ENCODE data around the gene ARHGAP5.

The ARHGAP5 gene

DNA sequence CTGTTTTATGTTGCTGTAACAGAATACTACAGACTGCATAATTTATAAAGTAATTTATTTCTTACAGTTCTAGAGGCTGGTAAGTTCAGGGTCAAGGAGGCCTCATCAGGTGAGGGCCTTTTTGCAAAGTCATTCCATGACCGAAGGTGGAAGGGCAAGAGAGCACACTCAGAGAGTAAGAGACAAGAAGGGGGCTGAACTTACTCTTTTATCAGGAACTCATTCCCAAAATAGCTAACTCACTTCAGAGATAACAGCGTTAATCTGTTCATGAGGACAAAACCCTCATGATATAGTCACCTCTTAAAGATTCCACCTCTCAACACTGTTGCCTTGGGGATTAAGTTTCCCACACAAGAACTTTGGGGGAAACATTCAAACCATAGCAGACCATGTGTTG is 73.3 kb downstream of the ARHGAP5 start:
- TF ChIP-seq ZNF274 (IDR thresholded peaks at IDR 0.05; ENCODE audit: low read depth, low read length) = no peak
- H3K4me3 ChIP-seq (ENCODE audit: low read length) = no peak overlapping the region

DNA sequence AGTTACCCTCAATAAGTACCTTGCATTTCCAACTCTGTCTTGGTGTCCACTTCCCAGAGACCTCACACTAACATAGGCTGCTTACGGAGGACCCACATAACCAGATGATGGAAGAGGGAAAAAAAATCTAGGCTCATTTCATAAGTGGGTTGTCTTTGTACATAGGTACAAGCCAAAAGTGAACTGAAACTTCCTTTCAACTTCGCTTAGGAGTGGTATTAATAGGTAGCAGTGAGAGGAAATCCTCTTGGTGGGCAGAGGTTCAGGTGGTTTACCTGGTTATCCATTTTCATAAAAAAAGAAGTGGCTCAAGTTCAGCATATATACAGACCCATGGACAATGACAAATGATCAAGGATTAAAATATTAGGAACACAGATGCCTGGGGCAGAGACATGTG is 88.9 kb downstream of the ARHGAP5 start:
- no peak for TF ChIP-seq ZNF274 (IDR thresholded peaks at IDR 0.05; ENCODE audit: low read depth, low read length)
- H3K4me3 ChIP-seq (ENCODE audit: low read length) = no peak overlapping the region

DNA sequence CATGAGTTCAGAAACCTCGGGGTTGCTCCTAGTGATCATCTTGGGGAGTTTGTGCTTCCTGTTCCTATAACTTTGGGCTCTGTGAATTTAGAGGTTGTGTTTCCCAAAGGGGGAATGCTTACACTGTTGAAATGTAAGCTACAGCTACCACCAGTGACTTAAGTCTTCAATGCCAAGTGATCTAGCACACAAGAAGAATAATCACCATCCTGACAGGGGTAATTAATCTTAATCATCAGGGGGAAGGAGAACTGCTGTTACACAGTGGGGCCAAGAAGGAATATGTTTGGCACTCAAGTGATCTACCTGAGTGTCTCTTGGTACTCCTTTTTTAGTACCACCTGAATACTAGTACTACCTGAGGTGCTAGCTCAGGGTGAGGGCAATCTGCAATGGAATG is 89.8 kb downstream of the ARHGAP5 start:
- no peak overlapping the region for H3K4me3 ChIP-seq (ENCODE audit: low read length)
- no peak for TF ChIP-seq ZNF274 (IDR thresholded peaks at IDR 0.05; ENCODE audit: low read depth, low read length)

DNA sequence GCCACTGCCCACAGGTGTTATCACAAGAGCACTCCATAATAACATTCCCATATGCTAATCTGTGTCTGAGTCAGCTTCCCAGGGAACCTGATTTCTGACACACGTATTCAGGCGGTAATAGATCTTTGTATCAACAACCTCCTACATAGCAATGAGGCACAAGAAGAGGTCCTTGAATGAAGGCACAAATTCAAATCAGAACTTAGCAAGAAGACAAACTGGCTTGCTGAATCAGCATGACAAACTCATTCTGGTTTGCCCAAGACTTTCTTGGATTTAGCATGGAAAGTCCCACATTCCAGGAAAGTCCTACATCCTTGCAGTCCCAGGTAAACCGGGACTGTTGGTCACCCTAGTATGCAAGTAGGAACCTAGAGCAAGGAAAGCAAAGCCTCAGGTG is 90.8 kb downstream of the ARHGAP5 start:
- no peak overlapping the region for H3K4me3 ChIP-seq (ENCODE audit: low read length)
- TF ChIP-seq ZNF274 (IDR thresholded peaks at IDR 0.05; ENCODE audit: low read depth, low read length) = no peak

DNA sequence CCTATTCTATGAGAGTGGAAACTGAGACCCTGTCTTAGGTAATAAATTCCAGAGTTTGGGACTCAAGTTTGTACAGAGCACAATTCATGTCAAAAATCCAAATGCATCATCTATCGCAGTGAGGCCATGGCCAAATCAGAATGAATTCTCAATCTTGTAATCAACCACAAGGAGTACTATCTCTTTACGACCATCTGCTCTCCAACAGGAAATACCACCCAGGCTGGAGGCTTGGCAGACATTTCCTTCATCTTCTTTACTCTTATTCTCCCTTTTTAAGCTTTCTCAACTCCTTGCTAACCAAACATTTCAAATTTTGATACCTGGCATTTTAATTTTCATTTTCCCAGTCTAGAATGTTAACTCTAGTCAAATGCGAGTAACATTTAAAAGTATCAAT is 92.1 kb downstream of the ARHGAP5 start:
- no peak overlapping the region for H3K4me3 ChIP-seq (ENCODE audit: low read length)

DNA sequence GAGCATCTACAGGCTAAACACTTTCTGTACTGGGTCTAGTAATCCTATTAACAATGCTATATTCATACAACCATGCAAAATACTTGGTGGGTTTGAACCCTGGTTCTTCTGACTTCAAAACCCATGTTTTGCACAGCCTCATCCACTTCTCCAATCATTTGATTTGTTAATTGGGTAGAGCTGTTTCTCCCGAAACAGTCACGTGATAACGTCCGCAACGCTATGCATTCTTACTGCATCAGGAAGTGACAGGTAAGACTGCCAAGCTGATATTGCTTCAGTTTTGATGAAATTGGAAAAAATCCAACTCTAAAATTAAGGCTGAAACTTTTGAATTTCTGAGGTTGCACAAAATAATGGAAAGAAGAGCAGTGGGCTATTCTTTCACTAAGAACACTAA is 94.4 kb downstream of the ARHGAP5 start:
- no peak for TF ChIP-seq ZNF274 (IDR thresholded peaks at IDR 0.05; ENCODE audit: low read depth, low read length)
- no peak overlapping the region for H3K4me3 ChIP-seq (ENCODE audit: low read length)

More for the DNA sequence above, 92.1 kb downstream of the ARHGAP5 start:
- TF ChIP-seq ZNF274 (IDR thresholded peaks at IDR 0.05; ENCODE audit: low read depth, low read length) = no peak

DNA sequence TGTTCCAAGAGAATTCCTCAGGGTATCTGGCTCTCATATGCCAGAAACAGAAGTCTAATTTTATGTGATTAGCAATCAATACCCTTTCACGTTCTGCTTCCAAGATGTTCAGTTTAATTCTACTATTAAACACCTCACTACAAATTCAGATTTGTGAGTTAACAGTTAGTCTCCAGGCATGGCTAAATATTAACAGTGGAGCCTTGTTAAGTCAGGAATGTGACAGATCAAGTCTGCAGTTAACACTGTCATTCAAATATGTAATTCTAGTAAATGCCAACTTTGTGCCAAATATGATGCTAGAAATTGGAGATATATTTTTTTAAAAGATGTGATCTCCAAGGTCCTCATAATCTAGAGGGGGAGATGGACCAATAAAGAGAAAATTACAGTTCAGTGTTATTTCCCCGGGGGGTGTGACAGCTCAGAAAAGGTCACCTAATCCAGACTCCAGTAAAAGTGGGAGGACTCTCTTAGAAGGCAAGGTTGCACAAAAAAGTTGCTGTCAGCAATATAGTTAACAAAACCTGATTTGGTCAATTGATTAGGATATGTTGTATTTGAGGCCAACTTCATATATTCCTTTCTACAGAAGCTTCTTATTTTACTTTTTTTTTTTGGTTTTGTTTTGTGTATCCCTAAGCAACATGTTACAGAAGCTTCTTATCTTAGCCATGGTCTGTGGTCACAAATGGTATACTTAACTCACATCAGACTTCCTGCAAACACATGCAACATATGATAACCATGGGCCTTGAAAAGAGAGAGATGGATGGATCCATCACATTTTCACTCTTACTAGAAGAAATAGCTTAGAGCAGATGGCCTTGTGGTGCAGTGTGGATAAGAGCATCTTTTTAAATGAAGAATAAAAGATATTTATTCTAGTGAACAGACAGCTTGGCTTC is 106.3 kb downstream of the ARHGAP5 start:
- TF ChIP-seq ZNF274 (IDR thresholded peaks at IDR 0.05; ENCODE audit: low read depth, low read length) = no peak

DNA sequence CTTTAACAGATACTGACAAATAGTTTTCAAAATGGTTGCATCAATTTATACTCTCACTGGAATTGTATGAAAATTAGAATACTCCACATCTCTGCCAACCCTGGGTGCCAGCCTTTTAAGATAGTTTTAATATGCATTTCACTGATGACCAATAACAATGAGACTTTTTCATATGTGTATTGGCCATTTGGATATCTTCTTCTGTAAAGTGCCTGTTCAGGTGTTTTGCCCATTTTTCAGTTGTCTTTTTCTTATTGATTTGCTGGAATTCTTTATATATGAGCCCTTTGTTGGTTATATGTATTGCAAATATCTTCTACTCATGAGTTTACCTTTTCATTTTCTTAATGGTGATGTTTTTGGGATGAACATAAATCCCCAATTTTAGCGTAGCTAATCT is 108.0 kb downstream of the ARHGAP5 start:
- TF ChIP-seq ZNF274 (IDR thresholded peaks at IDR 0.05; ENCODE audit: low read depth, low read length) = no peak
- no peak overlapping the region for H3K4me3 ChIP-seq (ENCODE audit: low read length)

More for the DNA sequence above, 106.3 kb downstream of the ARHGAP5 start:
- H3K4me3 ChIP-seq (ENCODE audit: low read length) = no peak overlapping the region

DNA sequence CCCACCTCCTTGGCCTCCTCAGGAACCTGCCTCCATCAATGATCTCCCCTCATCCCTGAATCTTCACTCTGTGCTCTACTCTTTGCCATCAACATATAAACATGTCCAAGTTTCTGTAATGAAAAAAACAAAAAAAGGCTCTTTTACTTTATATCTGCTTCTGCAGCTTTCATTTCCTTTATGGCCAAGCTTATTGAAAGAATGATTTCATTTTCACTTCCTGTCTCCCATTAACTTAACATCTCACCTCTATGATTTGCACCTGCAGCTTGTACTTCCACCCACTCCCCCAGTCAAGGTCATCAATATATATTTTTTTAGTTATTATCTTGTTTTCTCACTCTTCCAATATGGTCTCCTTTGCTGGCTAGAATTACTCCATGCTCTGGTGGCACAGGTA is 109.1 kb downstream of the ARHGAP5 start:
- H3K4me3 ChIP-seq (ENCODE audit: low read length) = no peak overlapping the region
- TF ChIP-seq ZNF274 (IDR thresholded peaks at IDR 0.05; ENCODE audit: low read depth, low read length) = no peak

DNA sequence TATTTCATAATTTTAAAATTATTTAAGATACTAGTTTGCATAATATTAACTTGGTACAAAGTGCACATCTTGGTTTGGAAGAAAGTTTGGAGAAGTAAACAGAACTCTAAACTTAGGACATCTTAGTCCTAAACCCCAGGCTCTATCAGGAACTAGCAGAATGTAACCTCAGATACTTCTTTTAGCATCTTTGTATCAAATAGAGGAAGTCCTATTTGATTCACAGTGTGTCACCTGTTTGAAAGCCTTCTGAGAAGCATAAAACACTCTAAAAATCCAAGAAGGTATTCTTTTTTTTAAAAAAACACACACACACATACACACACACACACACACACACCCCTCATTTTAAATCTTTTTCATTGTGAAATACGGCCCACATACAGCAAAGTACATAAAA is 112.7 kb downstream of the ARHGAP5 start:
- no peak for TF ChIP-seq ZNF274 (IDR thresholded peaks at IDR 0.05; ENCODE audit: low read depth, low read length)
- H3K4me3 ChIP-seq (ENCODE audit: low read length) = no peak overlapping the region

DNA sequence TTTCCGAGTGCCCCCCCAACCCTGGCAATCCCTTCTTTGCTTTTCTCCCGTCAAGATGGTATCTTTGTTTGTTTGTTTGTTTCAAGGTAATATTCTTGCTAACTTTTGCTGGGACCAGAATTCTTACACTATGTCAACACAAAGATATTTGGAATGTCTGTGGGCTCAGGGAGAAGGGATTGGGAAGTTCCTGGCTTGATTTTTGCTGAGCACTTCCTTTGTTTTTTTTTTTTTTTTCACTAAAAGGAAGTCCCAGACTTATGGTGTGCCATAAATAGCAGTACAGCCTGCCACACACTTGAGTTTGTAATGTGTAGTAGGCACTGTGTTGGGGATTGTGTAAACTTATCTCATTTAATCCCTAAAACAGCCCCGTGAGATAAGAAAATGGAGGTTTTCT is 113.6 kb downstream of the ARHGAP5 start:
- TF ChIP-seq ZNF274 (IDR thresholded peaks at IDR 0.05; ENCODE audit: low read depth, low read length) = no peak
- H3K4me3 ChIP-seq (ENCODE audit: low read length) = no peak overlapping the region

DNA sequence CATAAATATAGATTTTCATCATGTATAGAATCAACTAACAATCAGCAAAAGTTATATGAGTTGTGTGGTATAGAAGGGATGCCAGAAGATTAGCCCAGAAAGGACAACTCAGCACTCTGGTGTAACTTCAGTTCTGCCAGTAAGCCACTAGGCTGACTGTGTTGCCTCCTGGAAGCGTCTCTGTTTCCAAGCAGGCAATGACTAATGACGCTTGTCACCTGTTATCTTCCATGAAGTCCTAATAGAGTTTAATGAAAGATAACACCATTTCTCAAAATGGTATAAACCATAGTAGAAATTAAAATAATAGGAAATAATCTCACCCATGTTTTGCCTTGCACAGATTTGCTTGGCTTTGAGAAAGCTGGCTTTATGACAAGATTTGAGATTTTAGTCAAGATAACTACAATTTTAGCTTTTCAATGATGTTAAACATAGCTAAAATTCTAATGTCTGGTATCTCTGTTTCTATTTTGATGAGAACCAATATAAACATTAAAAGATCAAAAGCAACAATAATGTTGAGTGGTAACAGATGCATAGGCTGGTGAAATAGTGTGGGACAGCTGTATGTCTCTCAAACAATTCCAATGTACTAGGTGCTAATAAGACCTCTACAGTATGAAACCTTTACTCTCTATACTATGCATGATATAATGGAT is 115.7 kb downstream of the ARHGAP5 start:
- no peak for TF ChIP-seq ZNF274 (IDR thresholded peaks at IDR 0.05; ENCODE audit: low read depth, low read length)

DNA sequence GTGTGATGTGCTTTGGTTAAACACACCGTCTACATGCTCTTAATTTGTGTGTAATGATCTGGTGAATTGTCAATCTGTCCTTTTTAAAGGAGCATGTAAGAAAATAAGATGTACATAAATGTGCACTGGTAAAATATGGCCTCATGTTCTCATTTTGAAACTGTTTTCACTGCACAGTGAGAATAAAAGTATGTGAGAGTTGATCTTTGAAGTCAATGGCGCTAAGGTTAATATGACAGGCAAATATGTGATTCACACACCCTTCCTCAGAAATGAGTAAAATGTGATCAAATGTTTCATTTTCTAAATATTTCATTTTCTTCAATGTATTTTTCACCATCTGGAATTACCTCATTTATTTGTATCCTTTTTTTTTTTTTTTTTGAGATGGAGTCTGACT is 116.4 kb downstream of the ARHGAP5 start:
- no peak overlapping the region for H3K4me3 ChIP-seq (ENCODE audit: low read length)
- TF ChIP-seq ZNF274 (IDR thresholded peaks at IDR 0.05; ENCODE audit: low read depth, low read length) = no peak

More for the DNA sequence above, 115.7 kb downstream of the ARHGAP5 start:
- no peak overlapping the region for H3K4me3 ChIP-seq (ENCODE audit: low read length)

DNA sequence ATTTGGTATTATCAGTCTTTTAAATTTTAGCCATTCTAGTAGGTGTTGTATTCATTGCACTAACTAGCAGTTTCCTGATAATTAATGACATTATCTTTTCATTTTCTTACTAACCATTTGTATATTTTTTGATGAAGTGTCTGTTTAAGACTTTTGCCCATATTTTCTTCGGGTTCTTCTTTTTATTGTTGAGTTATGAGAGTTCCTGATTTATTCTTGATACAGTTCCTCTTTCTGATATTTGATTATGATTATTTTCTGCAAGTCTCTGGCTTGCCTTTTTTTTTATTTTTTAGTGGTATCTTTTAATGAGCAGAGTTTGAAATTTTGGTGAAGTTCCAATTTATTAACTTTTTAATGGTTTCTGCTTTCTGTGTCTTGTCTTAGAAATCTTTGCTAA is 118.5 kb downstream of the ARHGAP5 start:
- H3K4me3 ChIP-seq (ENCODE audit: low read length) = no peak overlapping the region

DNA sequence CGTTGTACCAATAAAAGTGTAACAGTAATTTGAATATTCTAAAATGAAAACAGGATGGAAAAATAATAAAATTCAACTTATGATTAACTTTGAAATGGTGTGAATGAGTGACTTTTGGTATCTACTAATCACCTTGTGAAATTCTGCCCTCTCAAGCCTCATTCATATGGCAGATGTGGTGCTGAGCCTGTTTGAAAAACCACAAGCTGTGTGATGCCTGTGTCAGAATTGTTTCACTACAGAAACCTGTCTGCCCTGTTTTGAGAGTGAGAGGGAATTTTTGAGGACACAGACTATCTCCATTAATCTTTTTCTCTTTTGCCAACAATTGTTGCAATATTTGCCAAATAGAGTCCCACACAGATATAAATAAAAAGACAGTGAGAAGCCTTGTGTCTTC is 120.8 kb downstream of the ARHGAP5 start:
- no peak overlapping the region for H3K4me3 ChIP-seq (ENCODE audit: low read length)
- no peak for TF ChIP-seq ZNF274 (IDR thresholded peaks at IDR 0.05; ENCODE audit: low read depth, low read length)

More for the DNA sequence above, 118.5 kb downstream of the ARHGAP5 start:
- TF ChIP-seq ZNF274 (IDR thresholded peaks at IDR 0.05; ENCODE audit: low read depth, low read length) = no peak

Data from GM08714 (cell line).